Measurements from ENCODE around the gene HOPX. TPM values are rescaled to one million over a fixed set of nuclear protein-coding genes. Genes with fewer than 3 reads are reported as not detected.
"Not testable (repeated sequence)": the region's sequence is repeated elsewhere in the genome, so short reads cannot be mapped to it uniquely, and the experiment has no call there.

HOPX gene, protein sequence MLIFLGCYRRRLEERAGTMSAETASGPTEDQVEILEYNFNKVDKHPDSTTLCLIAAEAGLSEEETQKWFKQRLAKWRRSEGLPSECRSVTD
- 60.1 TPM for total RNA-seq

DNA sequence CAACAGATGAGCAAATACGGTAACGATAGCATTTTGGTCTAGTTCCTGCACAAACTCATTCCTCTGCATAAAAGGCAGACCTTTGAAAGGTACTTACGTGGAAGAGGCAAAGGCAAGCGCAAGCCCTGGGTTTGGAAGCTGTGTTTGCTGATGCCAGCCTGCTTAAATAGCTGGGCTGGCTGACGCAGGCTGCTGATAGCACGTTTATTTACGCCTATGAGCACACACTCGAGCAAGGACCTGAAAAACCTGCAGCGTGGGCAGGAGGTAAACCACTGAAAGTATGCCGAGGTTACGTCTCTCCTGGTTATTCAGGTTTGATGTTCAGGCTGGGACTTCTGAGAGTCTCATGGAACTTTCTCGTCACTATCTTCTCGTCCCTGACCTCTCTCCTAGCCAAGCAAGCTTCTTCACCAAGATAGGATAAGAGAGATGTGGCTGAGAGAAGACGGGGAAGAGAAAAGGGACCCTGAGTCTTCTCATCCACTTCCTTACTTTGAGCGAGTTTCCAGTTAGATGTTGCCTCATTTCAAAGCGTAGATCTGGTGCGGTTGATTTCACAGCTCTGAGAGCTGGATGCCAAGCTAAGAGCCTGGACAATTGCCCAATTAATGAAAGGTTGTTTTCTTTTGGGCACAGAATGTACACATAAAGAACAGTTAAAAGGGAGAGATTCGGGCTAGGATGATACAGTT is at the start of gene HOPX:
Gene HOPX (minus strand): TSS at position 139 of the 695 bp plus-strand sequence. CDS start 23,480 bp downstream, outside the sequence.
- peak; percentile 63 for DNase-seq

DNA sequence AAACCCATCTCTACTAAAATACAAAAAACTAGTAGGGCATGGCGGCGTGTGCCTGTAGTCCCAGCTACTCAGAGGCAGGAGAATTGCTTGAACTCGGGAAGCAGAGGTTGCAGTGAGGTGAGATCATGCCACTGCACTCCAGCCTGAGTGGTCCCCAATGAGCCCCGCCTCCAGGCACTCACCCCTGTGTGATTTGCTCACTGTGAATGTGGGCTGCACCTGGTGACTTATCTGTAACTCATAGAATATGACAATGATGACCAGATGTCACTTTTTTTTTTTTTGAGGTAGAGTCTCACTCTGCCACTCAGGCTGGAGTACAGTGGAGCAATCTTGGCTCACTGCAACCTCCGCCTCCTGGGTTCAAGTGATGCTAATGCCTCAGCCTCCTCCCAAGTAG is 49.0 kb upstream of the HOPX start:
- DNase-seq = no peak

DNA sequence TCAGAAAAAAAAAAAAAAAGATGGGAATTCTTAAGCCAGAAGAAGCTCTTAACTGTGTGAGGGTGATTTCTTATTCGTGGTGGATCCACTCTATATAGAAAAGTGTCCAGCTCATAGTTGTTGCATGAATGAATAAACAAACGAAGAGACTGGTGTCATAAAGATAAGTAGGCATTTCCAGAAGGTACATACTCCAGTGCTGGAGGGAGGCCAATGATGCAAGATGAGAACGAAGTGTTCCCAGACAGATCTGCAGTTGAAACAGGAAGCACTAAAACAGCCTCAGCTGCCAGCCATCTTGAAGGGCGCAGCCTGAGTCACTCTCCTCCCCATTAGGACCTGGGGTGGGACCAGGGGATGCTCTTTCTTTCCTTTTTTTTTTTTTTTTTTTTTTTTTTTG is 47.4 kb upstream of the HOPX start:
- peak; percentile 33 for DNase-seq

DNA sequence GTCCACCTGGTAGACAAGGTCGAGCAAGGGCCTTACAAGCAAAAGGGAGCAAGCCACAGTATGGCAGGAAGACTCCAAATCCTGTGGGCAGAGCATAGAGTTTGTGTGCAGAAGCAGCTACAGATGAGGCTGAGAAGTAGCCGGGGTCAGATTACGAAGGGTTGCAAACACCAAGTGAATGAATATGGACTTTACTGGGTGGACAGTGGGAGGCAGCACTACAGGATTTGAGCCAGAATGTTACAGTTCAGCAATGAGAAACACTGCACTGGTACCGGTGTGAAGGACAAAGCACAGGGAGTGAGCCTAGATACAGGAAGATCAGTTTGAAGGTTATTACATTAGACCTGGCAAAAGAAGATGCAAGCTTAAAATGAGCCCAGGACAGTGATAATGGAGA is 46.1 kb upstream of the HOPX start:
- DNase-seq = no peak

DNA sequence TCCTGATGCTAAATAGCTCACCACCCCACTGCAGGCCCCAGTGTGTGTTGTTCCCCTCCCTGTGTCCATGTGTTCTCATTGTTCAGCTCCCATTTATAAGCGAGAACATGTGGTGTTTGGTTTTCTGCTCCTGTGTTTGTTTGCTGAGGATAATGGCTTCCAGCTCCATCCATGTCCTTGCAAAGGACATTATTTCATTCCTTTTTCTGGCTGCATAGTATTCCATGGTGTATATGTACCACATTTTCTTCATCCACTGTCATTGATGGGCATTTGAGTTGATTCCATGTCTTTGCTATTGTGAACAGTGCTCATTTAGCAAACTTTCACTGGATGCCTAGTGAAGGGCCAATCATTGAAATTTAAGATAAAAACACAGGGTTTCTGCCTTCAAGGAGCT is 45.5 kb upstream of the HOPX start:
- DNase-seq = not testable (repeated sequence)

DNA sequence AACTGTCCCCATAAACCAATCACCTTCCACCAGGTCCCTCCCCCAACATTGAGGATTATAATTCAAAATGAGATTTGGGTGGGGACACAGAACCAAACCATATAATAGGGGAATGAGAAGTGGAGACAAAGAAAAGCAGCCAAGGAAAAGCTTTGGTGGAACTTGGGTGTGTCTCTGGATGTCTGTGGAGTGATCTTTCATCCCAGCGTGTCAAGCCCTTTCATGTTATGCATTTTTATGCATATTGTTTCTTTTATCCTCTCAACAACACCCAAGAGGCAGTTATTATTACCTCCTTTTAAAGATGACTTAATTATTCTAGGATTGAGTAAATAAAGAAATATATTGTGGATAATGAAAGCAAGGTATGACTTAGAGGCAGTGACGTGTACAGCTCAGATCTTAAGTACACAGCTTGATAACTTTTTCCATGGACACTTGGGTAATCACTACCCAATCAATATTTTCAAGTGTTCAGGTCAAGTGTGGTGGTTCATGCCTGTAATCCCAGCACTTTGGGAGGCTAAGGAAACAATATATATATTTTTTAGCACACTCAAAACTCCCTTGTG is 42.6 kb upstream of the HOPX start:
- DNase-seq = no peak

DNA sequence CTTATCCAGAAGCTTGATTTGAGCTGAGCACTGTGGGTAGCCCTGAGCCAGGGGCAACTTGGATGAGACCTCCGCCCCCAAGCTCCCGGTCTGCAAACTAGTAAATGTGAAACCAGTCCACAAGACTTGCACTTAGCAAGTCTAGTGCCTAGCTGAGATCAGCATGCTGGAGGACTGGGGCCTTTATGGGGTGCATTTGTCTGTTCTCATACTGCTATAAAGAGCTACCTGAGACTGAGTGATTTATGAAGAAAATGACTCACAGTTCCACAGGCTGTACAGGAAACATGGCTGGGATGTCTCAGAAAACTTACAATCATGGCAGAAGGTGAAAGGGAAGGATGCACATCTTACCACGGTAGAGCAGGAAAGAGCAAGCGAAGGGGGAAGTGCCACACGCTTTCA is 42.1 kb upstream of the HOPX start:
- DNase-seq = no peak

DNA sequence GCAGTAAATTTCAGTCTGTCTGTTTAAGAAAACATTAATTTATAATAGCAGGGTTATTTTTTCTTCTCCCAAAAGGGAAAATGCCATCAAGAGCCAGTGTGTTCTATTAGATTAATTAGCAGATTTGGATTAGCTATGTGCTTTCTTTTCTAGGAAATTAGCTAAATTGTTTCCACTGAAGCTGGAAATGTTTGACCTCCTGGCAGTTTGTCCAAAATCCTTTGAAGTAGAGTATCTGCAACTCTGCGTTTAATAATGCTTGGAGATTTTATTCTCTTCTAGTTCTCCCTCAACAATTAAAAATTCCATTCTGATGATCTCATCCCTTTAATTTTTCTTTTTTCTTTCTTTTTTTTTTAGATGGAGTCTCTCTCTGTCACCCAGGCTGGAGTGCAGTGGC is 27.1 kb upstream of the HOPX start:
- no peak for DNase-seq

DNA sequence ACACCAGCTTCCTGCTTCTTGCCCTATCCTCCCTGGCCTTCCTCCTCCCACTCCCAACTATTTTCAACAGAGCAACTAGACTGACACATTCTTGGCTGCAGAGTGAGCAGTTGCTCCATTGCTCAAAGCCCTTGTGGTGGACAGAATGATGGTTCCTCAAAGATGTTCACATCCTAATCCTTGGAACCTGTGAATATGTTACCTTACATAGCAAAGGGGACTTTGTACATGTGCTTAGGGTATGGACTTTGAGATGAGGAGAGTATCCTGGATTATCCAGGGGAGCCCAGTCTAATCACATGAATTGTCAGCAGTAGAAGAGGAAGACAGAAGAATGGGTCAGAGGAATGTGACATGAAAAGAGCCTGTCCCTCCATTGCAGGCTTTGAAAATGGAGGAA is 24.9 kb upstream of the HOPX start:
- no peak for DNase-seq

DNA sequence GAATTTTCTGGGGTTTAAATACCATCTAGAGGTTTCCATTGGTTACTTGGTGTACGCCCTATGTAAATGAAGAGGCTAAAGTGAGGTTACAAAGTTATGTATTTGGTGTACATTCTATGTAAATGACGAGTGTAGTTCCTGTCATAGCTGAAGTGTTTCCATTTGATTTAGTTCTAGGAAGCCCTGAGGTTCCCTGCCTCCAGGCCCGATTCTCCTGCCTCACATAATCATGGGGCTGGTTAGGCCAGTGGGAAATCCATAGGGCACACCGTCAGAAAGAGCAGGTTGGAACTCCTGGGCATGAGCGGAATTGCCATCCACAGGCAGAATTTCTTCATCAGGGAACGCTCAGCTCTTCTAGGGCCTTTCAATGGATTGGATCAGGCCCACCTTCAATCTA is 24.2 kb upstream of the HOPX start:
- no peak for DNase-seq

DNA sequence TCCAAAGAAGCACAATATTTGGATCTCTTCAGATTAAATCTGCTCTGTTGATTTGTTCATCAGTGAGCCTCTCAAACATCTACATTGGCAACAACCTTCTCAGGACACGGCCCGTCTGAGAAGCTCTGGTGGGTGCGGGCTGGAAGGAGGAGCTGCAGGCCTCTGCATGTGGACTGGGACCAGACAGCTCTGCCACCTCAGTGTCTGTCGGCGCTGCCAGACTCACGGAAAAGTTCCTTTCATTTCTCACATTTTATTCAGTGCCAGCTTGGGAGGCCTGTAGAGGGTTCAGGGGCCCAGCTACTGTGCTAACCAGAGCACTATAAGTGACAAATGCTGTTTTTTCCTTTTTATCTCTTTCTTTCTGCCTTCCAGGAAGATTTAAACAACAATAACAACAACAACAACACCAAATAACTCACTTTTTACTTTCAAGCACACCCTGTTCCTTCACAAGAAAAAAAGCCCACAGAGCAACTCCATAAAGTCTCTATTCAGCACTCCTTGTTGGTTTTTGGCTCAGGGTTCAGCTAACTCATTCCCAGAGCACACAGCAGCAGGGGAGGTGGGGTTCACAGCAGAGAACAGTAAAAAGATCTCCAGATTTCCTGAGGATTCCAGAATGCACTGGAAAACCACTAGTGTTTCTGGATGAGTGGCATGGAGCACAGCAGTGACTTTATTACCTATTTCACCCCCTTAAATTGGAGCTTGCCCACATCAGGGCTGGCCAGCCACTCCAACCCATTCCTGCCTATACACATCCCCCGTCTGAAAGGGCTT is 23.2 kb upstream of the HOPX start:
- no peak for DNase-seq

DNA sequence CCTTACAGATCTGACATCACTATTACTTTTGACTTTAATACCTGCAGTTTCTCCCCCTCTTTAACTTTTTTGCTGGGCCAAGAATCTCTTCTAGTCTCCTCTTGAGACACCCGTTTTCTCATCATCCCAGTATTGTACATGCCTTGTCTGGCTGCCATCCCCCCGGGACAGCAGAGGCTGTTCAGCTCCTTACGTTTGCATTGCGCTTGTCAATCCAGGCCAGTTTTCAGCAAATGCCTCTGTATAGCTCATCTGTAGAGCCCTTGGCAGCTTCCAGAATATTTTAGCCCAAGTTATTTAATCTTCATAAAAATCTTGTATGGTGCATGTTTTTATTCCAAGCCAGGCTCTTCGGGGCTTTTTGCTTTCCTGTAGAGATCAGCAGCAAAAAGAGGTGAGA is 22.3 kb upstream of the HOPX start:
- DNase-seq = peak; percentile 18

DNA sequence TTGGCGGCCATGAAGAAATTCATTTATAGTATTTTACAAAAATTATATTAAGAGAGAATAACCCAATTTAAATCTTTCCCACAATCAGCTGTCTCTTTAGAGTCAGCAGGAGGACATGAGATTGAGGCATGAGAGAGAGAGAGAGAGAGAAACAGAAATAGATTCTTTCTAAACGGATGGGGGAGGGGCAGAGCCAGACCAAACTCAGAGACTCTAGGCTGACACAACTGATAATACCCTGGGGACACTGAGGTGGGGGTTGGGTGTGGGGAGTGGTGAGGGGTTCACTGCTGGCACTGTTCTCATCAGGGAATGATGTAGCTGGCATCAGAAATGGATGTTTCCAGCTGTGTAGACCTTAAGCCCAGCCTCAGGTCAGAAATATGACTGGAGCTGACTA is 20.5 kb upstream of the HOPX start:
- DNase-seq = no peak

DNA sequence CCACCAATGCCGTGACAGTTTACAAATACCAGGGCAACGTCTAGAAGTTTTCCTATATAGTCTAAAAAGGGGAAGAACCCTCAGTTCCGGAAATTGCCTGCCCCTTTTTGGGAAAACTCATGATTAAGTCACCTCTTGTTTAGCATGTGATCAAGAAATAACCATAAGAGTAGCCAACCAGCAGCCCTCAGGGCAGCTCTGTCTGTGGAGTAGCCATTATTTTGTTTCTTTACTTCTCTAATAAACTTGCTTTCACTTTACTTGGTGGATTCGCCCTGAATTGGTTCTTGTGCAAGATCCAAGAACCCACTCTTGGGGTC is 20.0 kb upstream of the HOPX start:
- DNase-seq = no peak

DNA sequence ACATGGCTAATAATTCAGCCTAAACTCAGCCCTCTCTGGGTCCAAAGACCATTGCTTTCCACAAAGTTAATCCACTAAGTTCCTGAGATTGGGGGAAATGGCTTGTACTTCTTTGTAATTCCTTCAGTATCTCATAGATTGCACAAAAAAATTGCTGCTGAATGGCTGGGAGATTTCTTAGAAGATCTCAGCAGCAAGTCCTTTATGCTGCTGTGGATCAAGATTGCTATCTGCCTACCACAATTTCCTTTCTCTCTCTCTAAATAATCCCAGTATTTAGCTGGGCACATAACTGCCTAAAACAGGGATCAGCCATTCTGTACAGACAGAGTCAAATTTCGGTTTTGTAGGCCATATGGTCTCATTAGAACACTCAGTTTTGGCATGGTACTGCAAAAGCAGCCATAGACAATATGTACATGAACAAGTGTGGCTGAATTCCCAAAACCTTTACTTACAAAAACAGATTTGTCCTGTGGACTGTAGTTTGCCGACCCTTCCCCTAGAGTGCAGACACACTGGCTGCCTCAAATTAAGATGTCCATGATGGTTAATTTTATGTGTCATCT is 18.5 kb upstream of the HOPX start:
- DNase-seq = peak; percentile 73

DNA sequence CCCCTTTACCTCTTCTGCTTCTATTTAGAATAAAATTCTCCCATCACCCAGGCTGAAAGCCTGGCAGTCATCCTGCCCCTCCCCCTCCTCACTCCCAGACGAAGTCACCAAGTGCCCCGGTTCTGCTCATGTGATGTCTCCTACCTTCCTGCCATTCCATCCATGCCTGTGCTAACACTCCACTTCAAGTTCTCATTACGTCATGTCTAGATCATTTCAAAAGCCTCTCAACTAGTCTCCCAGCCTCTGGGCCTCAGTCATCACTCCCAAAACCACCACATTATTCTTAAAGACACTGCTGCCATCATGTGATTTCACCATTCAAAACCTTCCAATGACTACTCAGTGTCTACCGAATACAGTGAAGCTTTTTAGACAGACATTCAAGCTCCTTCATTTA is 17.2 kb upstream of the HOPX start:
- DNase-seq = no peak

DNA sequence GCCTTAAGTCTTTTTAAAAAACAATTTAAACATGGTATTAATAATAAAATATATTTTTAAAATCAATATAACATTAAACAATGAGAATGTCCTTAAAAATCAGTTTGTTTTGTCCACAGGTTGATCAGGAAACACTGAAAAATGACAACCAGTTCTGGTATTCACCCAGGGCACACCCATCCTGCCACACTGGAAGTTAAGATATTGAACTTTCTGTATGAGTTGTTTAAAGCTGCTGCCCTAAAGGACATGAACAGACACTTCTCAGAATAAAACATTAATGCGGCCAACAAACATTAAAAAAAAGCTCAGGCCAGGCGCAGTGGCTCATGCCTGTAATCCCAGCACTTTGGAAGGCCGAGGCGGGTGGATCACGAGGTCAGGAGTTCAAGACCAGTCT is 15.0 kb upstream of the HOPX start:
- DNase-seq = no peak

DNA sequence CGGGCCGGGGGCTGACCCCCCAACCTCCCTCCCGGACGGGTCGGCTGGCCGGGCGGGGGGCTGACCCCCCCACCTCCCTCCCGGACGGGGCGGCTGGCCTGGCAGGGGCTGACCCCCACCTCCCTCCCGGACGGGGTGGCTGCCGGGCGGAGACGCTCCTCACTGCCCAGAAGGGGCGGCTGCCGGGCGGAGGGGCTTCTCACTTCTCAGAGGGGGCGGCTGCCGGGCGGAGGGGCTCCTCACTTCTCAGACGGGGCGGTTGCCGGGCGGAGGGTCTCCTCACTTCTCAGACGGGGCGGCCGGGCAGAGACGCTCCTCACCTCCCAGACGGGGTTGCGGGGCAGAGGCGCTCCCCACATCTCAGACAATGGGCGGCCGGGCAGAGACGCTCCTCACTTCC is 12.4 kb upstream of the HOPX start:
- not testable (repeated sequence) for DNase-seq

DNA sequence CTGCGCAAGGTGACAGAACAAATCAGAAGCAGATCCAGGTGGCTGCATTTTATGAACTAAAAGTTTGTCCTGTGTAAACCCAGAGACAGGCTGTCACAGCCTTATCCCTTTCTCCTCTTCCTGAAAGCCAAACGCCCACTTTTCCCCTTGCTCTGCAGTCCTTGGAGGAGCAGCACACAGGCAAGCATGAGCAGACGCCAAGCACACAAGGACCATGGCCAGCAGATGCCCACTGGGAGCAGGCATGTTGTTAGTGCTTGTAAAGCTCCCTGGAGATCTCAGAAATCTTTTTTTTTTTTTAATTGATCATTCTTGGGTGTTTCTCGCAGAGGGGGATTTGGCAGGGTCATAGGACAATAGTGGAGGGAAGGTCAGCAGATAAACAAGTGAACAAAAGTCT is 11.5 kb upstream of the HOPX start:
- DNase-seq = no peak

DNA sequence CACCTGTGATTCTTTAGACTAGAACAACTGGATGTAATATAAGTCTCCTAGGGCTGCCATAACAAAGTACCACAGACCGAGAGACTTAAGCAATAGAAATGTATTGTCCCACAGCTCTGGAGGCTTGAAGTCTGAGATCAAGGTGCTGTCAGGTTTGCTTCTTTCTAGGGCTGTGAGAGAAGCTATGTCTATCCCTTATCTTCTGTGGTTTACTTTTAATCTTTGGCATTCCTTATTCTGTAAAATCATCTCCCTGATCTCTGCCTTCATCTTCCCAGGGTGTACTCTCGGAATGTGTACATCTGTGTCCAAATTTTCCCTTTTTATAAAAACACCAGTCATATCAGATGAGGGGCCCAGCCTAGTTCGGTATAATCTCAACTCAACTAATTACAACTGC is 10.3 kb upstream of the HOPX start:
- DNase-seq = no peak

DNA sequence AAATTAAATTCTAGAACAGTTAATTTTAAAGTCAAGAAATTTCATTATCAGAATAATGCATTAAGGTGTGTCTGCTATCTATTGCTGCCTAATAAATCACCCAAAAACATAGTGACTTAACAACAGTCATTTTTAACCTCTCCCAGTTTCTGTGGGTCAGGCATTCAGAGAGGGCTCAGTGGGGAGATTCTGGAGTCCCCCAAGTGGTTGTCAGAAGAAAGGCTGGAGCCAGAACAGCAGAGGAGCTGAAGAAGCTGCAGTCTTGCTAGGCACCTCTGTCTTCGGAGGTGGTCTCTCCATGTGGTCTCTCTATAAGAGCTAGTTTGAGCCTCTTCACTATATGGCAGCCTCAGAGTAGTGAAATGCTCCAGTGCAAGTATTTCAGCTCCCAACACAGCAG is 9.3 kb upstream of the HOPX start:
- no peak for DNase-seq

DNA sequence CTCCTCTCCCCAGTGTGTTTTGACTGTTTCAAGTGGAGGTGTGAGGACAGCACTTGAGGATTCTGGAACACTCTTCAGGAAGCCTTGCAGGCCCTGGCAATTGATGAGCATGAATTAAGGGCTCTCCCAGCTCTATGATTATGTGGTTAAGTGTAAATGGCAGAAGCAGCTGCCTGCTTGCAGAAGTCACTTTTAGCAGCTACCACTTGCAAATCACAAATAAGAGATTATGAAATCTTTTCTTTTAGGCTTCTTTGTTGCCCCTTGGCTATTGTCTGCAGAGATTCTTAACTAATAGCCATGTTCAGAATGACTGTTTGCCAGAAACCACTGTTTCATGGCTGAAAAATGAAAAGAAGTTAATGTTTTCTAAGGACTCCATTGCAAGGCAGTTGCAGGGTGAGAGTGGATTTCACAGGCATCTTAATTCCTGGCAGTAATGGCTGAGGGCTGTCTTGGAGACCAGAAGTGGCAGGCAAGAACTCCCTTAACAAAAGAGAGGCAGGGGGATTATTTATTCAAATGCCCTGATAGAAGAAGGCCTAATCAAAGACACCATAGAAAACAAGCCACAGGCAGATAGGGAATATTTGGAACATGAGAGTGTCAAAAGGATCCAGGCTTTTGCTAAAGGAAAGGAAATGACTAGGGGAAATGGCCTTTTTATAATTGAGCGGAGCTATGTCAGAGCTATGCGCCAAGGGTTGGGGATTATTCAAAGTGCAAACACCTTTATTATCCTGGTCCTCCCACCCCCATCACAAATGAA is 8.3 kb upstream of the HOPX start:
- peak; percentile 51 for DNase-seq
